Heart left ventricle (tissue), 16 donors: Measurements from ENCODE around the gene SMIM28. TPM values are rescaled to one million over a fixed set of nuclear protein-coding genes. Genes with fewer than 3 reads are reported as not detected.

Source experiments
- ATAC-seq, 4 donors: fragments of 200-7000 bp; cut with Tn5 transposase; one replicate each; pipeline ENCODE4 v1.9.1; 2020 to 2022; ENCODE audit warnings: moderate library complexity in 4 of 4, mild to moderate bottlenecking in 3 of 4, moderate number of reproducible peaks in 1 of 4
- DNase-seq, 5 donors: peaks; one replicate each; pipeline ENCODE4 v3.0.0-alpha.2; 2020
- H3K27ac ChIP-seq, 12 donors: fragments of 200-600 bp; sonication (generic) in 4 of 12; one replicate each; pipeline versions ENCODE4 v1.5.0 to v1.8.0; 2016 to 2022; ENCODE audit warnings: mild to moderate bottlenecking in 2 of 12
- H3K27me3 ChIP-seq, 9 donors: fragments of 200-600 bp; sonication (generic) in 2 of 9; one replicate each; pipeline versions ENCODE4 v1.5.1 to v1.8.0; 2016 to 2022; ENCODE audit warnings: mild to moderate bottlenecking in 3 of 9
- H3K36me3 ChIP-seq, 9 donors: fragments of 200-600 bp; sonication (generic) in 2 of 9; one replicate each; pipeline versions ENCODE4 v1.5.0 to v1.8.0; 2018 to 2022; ENCODE audit warnings: mild to moderate bottlenecking in 2 of 9
- H3K4me1 ChIP-seq, 12 donors: fragments of 200-600 bp; sonication (generic) in 4 of 12; one replicate each; pipeline versions ENCODE4 v1.5.0 to v1.8.0; 2016 to 2022; ENCODE audit warnings: mild to moderate bottlenecking in 3 of 12
- H3K4me3 ChIP-seq, 12 donors: fragments of 200-600 bp; sonication (generic) in 4 of 12; one replicate each; pipeline versions ENCODE4 v1.5.0 to v1.8.0; 2017 to 2022; ENCODE audit warnings: mild to moderate bottlenecking in 9 of 12, moderate library complexity in 4 of 12
- H3K9me3 ChIP-seq, 12 donors: fragments of 200-600 bp; sonication (generic) in 4 of 12; one replicate each; pipeline versions ENCODE4 v1.5.0 to v1.8.0; 2016 to 2022; ENCODE audit warnings: mild to moderate bottlenecking in 1 of 12
- CTCF ChIP-seq, 12 donors: fragments of 200-600 bp; sonication (generic) in 4 of 12; IDR thresholded peaks; one replicate each; pipeline versions ENCODE4 v1.5.0 to v1.8.0; 2018 to 2022; ENCODE audit warnings: antibody characterized with exemption in 12 of 12, mild to moderate bottlenecking in 5 of 12
- POLR2A ChIP-seq, 2 donors: fragments of 450-650 bp; IDR thresholded peaks; one replicate each; pipeline ENCODE4 v1.6.1; 2017; ENCODE audit warnings: antibody characterized with exemption in 2 of 2, mild to moderate bottlenecking in 2 of 2, moderate library complexity in 2 of 2
- WGBS, 4 donors: extraction: QIAGEN DNeasy Blood & Tissue Kit in 2 of 4; methylation state at CpG; one replicate each; pipeline versions ENCODE4 v1.1.5 to v1.1.7; 2013 to 2018; 5-methylcytosine and 5-hydroxymethylcytosine counted together
- intact Hi-C, 10 donors: fragments of 100-400 bp; cut with DNase I; formaldehyde crosslinking; loops; one replicate each; pipeline versions ENCODE4 v1.11.1 to v1.14.2; 2022
- polyA plus RNA-seq, 2 donors: library from polyadenylated mRNA; stranded (reverse); fragments of 200-250 nt; gene quantifications; one replicate each; pipeline ENCODE4 v1.2.3, GENCODE V29; 2013
- total RNA-seq, 9 donors: library from RNA; depleted of rRNA in 2 of 9; stranded (reverse); fragments of >200 nt in 2 of 9; fragmentation: NEBNext Ultra II Directional in 3 of 9; extraction: Animal tissue kit (Norgen Biotek cat#: 25700) in 3 of 9; gene quantifications; one replicate each; pipeline versions ENCODE4 v1.1.0 to v1.2.4, GENCODE V29; 2016 to 2023
- donor health status: ischemic (EF 13 %, LVEDD 7.1; RV severe dilation, severe dysfunction).
- donor health status: healthy with polysubstance abuse.
- donor health status: DM: no; HTN: yes; CAD: no.
- donor health status: DM: no; HTN: no; CAD: no.
- donor health status: ischemic (EF 25% LVEDD 6.9; RV normal size, moderate dysfunction).
- donor health status: ischemic (EF 25% LVEDD 5.7; RV mildly dilated, moderate dysfunction).
- donor health status: healthy.
- donor health status: DM: yes; HTN: yes; CAD: no.
- donor health status: ischemic (EF 35%, LVEDD 5.7; RV mildly dilated, moderate dysfunction).
- donor health status: nonischemic (EF 11% LVEDD 7.7; RV severe dilation, severe dysfunction).
- donor health status: DM: yes; HTN: yes; CAD: no.
- donor health status: PGD.
- donor health status: ischemic (EF 29% LVEDD 5.4; RV normal size, mild dysfunction).
- donor health status: nonischemic (EF 23%, LVEDD 6.1; RV moderate dilation, normal function).

The SMIM28 gene
- total and polyA plus RNA-seq, 11 donors: not detected

GRCh38 chr6:138428944-138429598 lies 51.4 kb downstream of the SMIM28 start:
- H3K27me3 ChIP-seq: no peaks in the 10 kb centered on the region
- peaks cover 0 to 40% (median 9%) of the 10 kb centered on the region in 9 donors for H3K36me3 ChIP-seq
- intact Hi-C loops: loop anchor here (1.0 to 10.0 kb wide), 12 partner anchors 76 to 338 kb away; no protein-coding TSS in a partner anchor
- no peaks in the 10 kb centered on the region for H3K9me3 ChIP-seq
- peak; percentile 42 to 77 (median 65) for TF ChIP-seq CTCF (IDR thresholded peaks at IDR 0.05)
- no peak for TF ChIP-seq POLR2A (IDR thresholded peaks at IDR 0.05)
- peak overlapping the region in 11 of 12 donors; percentile 31 to 85 (median 64) for H3K27ac ChIP-seq
- no peak for DNase-seq
- 25 to 28% (median 27%) methylated on average over 8 of the region's 8 CpGs for whole genome bisulfite sequencing, 4 donors
- H3K4me1 ChIP-seq: peaks cover 0 to 51% (median 20%) of the 10 kb centered on the region in 12 donors
- H3K4me3 ChIP-seq: peak overlapping the region in 4 of 12 donors; percentile 10 to 24 (median 12)
- peak in 3 of 4 donors; percentile 8 to 43 (median 33) for ATAC-seq

DNA sequence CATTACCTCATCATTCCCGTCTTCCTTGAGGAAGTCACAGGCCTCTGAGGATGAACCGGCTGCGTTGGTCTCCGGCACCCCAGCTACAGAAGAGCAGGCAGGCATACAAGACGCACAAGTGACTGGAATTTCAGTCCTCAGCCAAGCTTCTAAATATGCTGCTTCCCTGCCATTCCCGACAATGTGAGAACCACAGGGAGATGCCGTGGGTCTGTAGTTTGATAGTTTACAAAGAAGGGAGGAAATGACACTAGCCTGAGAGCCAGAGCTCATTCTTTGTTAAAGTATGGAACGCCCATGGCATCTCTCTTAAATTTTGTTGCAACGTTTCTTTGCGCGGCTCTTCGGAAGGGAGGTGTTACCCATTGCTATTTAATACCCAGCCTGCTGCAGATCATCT lies 52.1 kb downstream of the SMIM28 start:
- Histone ChIP-seq H3K4me3 (peak overlapping the region in 5 of 12 donors; percentile 1 to 24 (median 11)), H3K27ac (peak overlapping the region in 11 of 12 donors; percentile 35 to 85 (median 69)), H3K4me1 (peaks cover 0 to 51% (median 22%) of the 10 kb centered on the region in 12 donors), H3K36me3 (peaks cover 0 to 35% (median 4%) of the 10 kb centered on the region in 9 donors), H3K9me3 (no peaks in the 10 kb centered on the region), H3K27me3 (no peaks in the 10 kb centered on the region)
- DNase-seq (no peak), ATAC-seq (peak in 2 of 4 donors; percentile 4 to 11)
- WGBS, 4 donors: 37 to 47% (median 43%) methylated on average over 12 of the region's 12 CpGs
- intact Hi-C loops: loop anchor here (2.0 to 10.0 kb wide), 17 partner anchors 73 to 338 kb away; no protein-coding TSS in a partner anchor
- TF ChIP-seq CTCF (IDR thresholded peaks at IDR 0.05): no peak

GRCh38 chr6:138430361-138431145 lies 52.8 kb downstream of the SMIM28 start:
- no peaks in the 10 kb centered on the region for H3K9me3 ChIP-seq
- DNase-seq (peak; percentile 55 to 85 (median 71)), ATAC-seq (peak; percentile 81 to 89 (median 84))
- intact Hi-C loops: loop anchor here in 8 of 10 donors (2.0 to 10.0 kb wide), 9 partner anchors 72 to 337 kb away; no protein-coding TSS in a partner anchor
- 59 to 71% (median 65%) methylated on average over 17 to 29 of the region's 29 CpGs for WGBS, 4 donors
- peaks cover 0 to 30% (median 4%) of the 10 kb centered on the region in 9 donors for H3K36me3 ChIP-seq
- H3K4me1 ChIP-seq: peaks cover 0 to 52% (median 22%) of the 10 kb centered on the region in 12 donors
- peak overlapping the region; percentile 31 to 85 (median 66) for H3K27ac ChIP-seq
- no peak for TF ChIP-seq CTCF (IDR thresholded peaks at IDR 0.05)
- no peak for TF ChIP-seq POLR2A (IDR thresholded peaks at IDR 0.05)
- peak overlapping the region in 6 of 12 donors; percentile 1 to 24 (median 14) for H3K4me3 ChIP-seq
- no peaks in the 10 kb centered on the region for H3K27me3 ChIP-seq
